H1 (cell line): ENCODE measurements around the gene DGKD.

Source experiments
- BACH1 ChIP-seq: IDR thresholded peaks from 2 replicates; pipeline ENCODE4 v1.6.1; 2012; ENCODE audit warnings: low read length, improper control_type of control experiment
- EP300 ChIP-seq, 2 experiments: IDR thresholded peaks; 1 replicate in 1 of 2; 2 replicates in 1 of 2; pipeline ENCODE4 v1.6.1; 2011 to 2012; ENCODE audit warnings: low read depth in 2 of 2, low read length in 2 of 2, mild to moderate bottlenecking in 2 of 2, borderline replicate concordance in 1 of 2, inconsistent platforms in 1 of 2, moderate library complexity in 1 of 2
- JUN ChIP-seq: IDR thresholded peaks from 2 replicates; pipeline ENCODE4 v1.6.1; 2011; ENCODE audit warnings: low read depth, mild to moderate bottlenecking, improper control_type of control experiment, low read length
- KDM1A ChIP-seq: fragments of 200-600, 300-600 bp; sonication (generic); IDR thresholded peaks from 2 replicates; pipeline ENCODE4 v1.7.1; 2016; ENCODE audit warnings: mild to moderate bottlenecking, low read length, borderline replicate concordance
- POLR2A ChIP-seq, 2 experiments: IDR thresholded peaks; 1 replicate in 1 of 2; 2 replicates in 1 of 2; pipeline ENCODE4 v1.6.1; 2011; ENCODE audit warnings: low read depth in 2 of 2, low read length in 2 of 2, mild to moderate bottlenecking in 2 of 2; ENCODE audit errors: control extremely low read depth in 1 of 2
- RNF2 ChIP-seq: fragments of 200-900, 300-1000 bp; sonication (generic); IDR thresholded peaks from 2 replicates; pipeline ENCODE4 v1.7.1; 2016; ENCODE audit warnings: borderline replicate concordance, low read depth, mild to moderate bottlenecking, antibody characterized with exemption, low read length; ENCODE audit not compliant: poor library complexity, severe bottlenecking; ENCODE audit errors: missing control alignments

DNA sequence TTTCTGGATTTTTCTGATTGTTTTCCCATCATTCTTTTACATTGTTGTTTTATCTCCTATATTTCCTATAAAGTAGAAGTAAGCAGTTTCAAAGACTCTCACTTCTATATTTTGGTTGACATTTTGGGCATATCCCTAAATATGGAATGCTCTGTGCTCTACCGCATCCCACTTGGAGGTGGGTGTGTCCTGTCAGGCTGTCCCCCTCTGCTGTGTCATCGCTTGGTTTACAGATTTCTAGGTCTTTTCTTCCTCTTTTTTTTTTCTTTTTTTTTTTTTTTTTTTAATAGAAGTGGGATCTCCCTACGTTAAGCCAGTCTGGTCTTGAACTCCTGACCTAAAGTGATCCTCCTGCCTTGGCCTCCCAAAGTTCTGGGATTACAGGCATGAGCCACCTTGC is 13.3 kb downstream of the DGKD start:
- TF ChIP-seq POLR2A (IDR thresholded peaks at IDR 0.05; ENCODE audit: control extremely low read depth in 1 of 2, low read depth in 2 of 2, low read length in 2 of 2) (no peak), RNF2 (no peak), BACH1 (no peak), JUN (no peak), KDM1A (no peak), EP300 (IDR thresholded peaks at IDR 0.05; ENCODE audit: borderline replicate concordance in 1 of 2, low read depth in 2 of 2, low read length in 2 of 2) (no peak)
